ENCODE results near the gene BUB3. TPM values are rescaled to one million over a fixed set of nuclear protein-coding genes. Genes with fewer than 3 reads are reported as not detected.

BUB3 gene
- total RNA-seq, 1 experiment from 2014 or later, result 96.5 TPM

DNA sequence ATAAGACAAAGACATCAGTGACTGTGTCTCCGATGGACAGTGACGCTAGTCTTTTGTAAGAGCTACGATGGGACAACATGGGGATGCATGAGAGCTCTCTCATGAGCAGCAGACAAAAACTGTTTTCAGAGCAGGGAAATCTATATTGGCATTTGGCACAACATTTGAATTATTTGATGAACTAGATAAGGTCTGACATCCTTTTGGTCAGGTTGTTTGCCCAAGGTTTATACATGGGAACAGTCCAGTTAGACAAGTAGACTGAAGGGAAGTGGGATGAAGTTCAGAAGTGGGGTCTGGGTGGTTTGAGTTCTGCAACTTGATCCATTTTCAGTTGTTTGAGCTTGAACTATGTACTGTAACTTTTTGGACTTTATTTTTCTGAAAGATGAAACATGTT lies 50.8 kb downstream of the BUB3 start:
- DNase-seq, result no peak
- H3K9me3 ChIP-seq (ENCODE audit: insufficient read depth, low read depth), result no peaks in the 10 kb centered on the region
- H3K4me2 ChIP-seq, result no peak overlapping the region
- no peak overlapping the region for H3K27ac ChIP-seq
- no peaks in the 10 kb centered on the region for H3K9me2 ChIP-seq (ENCODE audit: insufficient read depth)
- no peaks in the 10 kb centered on the region for H4K20me1 ChIP-seq (ENCODE audit: insufficient read depth)
- intact Hi-C loops (cut with micrococcal nuclease; ENCODE audit: unreplicated experiment), result no loop called here
- POLR2A ChIA-PET (ENCODE audit: unreplicated experiment), result no interaction called here
- no peak overlapping the region for H2AFZ ChIP-seq
- H3K36me3 ChIP-seq (ENCODE audit: low read depth), result no peaks in the 10 kb centered on the region
- H3K27me3 ChIP-seq (ENCODE audit: insufficient read depth, low read depth), result no peaks in the 10 kb centered on the region
- H3F3A ChIP-seq (ENCODE audit: insufficient read depth, low read depth), result peaks cover 7% of the 10 kb centered on the region; the same call in 1 of the 2 replicates
- H3K4me1 ChIP-seq (replicated peaks; ENCODE audit: insufficient read depth), result peaks cover 17% of the 10 kb centered on the region
- BruUV-seq (replicated peaks), result no TSS peak
- H3K79me2 ChIP-seq (ENCODE audit: low read depth), result no peaks in the 10 kb centered on the region
- no peak overlapping the region for H3K4me3 ChIP-seq
- CTCF ChIA-PET, result no interaction called here
- no peak for TF ChIP-seq EZH2 (IDR thresholded peaks at IDR 0.05; ENCODE audit: low read depth)
- no peak for TF ChIP-seq CTCF (conservative IDR thresholded peaks at IDR 0.05)

DNA sequence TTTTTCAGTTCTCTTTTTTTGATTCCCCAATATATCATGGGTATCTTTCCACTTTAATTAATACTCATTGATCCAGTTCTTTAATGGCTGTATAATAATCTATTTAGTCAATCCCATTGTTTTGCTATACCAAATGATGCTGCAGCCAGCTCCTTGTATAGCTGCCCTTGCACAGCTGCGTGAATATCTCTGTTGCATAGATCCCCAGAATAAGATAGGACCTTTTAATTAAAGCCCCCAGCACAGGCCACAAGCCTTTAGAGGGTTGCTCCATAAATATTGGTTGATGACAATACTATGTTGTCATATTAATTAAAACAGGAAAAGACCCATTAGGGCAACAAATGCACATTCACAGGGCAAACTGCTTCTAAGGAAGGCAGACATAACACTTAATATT lies 57.9 kb downstream of the BUB3 start:
- POLR2A ChIA-PET (ENCODE audit: unreplicated experiment), result no interaction called here
- H3K9me3 ChIP-seq (ENCODE audit: insufficient read depth, low read depth), result no peaks in the 10 kb centered on the region
- H3K79me2 ChIP-seq (ENCODE audit: low read depth), result no peaks in the 10 kb centered on the region

GRCh38 chr10:123212640-123213039 lies 58.4 kb downstream of the BUB3 start:
- Histone ChIP-seq H2AFZ (no peak overlapping the region), H3K4me3 (no peak overlapping the region), H3K79me2 (ENCODE audit: low read depth) (no peaks in the 10 kb centered on the region), H3K4me2 (no peak overlapping the region), H3K27ac (no peak overlapping the region), H3K36me3 (ENCODE audit: low read depth) (no peaks in the 10 kb centered on the region), H3F3A (ENCODE audit: insufficient read depth, low read depth) (no peaks in the 10 kb centered on the region), H3K4me1 (replicated peaks; ENCODE audit: insufficient read depth) (no peaks in the 10 kb centered on the region), H3K9me2 (ENCODE audit: insufficient read depth) (no peaks in the 10 kb centered on the region), H3K9me3 (ENCODE audit: insufficient read depth, low read depth) (no peaks in the 10 kb centered on the region), H4K20me1 (ENCODE audit: insufficient read depth) (no peaks in the 10 kb centered on the region), H3K27me3 (ENCODE audit: insufficient read depth, low read depth) (no peaks in the 10 kb centered on the region)
- no peak for DNase-seq
- no peak for TF ChIP-seq CTCF (conservative IDR thresholded peaks at IDR 0.05)
- TF ChIP-seq EZH2 (IDR thresholded peaks at IDR 0.05; ENCODE audit: low read depth), result no peak
- POLR2A ChIA-PET (ENCODE audit: unreplicated experiment), result no interaction called here
- no TSS peak for BruUV-seq (replicated peaks)
- CTCF ChIA-PET, result no interaction called here
- intact Hi-C loops (cut with micrococcal nuclease; ENCODE audit: unreplicated experiment), result no loop called here

More for the DNA sequence above, 57.9 kb downstream of the BUB3 start:
- Histone ChIP-seq H3K4me1 (replicated peaks; ENCODE audit: insufficient read depth) (no peaks in the 10 kb centered on the region), H3K27ac (no peak overlapping the region), H4K20me1 (ENCODE audit: insufficient read depth) (no peaks in the 10 kb centered on the region), H3K9me2 (ENCODE audit: insufficient read depth) (no peaks in the 10 kb centered on the region), H3K4me2 (no peak overlapping the region), H3K4me3 (no peak overlapping the region), H3K36me3 (ENCODE audit: low read depth) (no peaks in the 10 kb centered on the region), H2AFZ (no peak overlapping the region), H3F3A (ENCODE audit: insufficient read depth, low read depth) (no peaks in the 10 kb centered on the region), H3K27me3 (ENCODE audit: insufficient read depth, low read depth) (no peaks in the 10 kb centered on the region)
- CTCF ChIA-PET, result no interaction called here
- intact Hi-C loops (cut with micrococcal nuclease; ENCODE audit: unreplicated experiment), result no loop called here
- TF ChIP-seq CTCF (conservative IDR thresholded peaks at IDR 0.05) (no peak), EZH2 (IDR thresholded peaks at IDR 0.05; ENCODE audit: low read depth) (no peak)
- DNase-seq, result no peak
- BruUV-seq (replicated peaks), result no TSS peak
